ENCODE measurements around the gene NUAK2.
A peak's percentile ranks its signal among the peaks of the same experiment; 100 is the strongest.

Gene NUAK2

GRCh38 chr1:205319081-205320018 lies 2.2 kb downstream of the NUAK2 start:
- DNase-seq (ENCODE audit: low read depth in 4 of 4, low spot score in 1 of 4) = no peak

GRCh38 chr1:205318231-205318991 lies 3.1 kb downstream of the NUAK2 start:
- no peak for DNase-seq (ENCODE audit: low read depth in 4 of 4, low spot score in 1 of 4)

GRCh38 chr1:205317311-205317917 lies 4.1 kb downstream of the NUAK2 start:
- DNase-seq (ENCODE audit: low read depth in 4 of 4, low spot score in 1 of 4) = no peak

- DNase-seq (ENCODE audit: low read depth in 4 of 4, low spot score in 1 of 4) = no peak
Observed at GRCh38 chr1:205316161-205316566, 5.4 kb downstream of the NUAK2 start.

GRCh38 chr1:205315008-205315618 lies 6.4 kb downstream of the NUAK2 start:
- no peak for DNase-seq (ENCODE audit: low read depth in 4 of 4, low spot score in 1 of 4)

- peak in 1 of 4 experiments; percentile 31 for DNase-seq (ENCODE audit: low read depth in 4 of 4, low spot score in 1 of 4)
Observed at GRCh38 chr1:205313563-205314308, 7.8 kb downstream of the NUAK2 start.

GRCh38 chr1:205312866-205313562 lies 8.5 kb downstream of the NUAK2 start:
- DNase-seq (ENCODE audit: low read depth in 4 of 4, low spot score in 1 of 4) = no peak

- no peak for DNase-seq (ENCODE audit: low read depth in 4 of 4, low spot score in 1 of 4)
Observed at GRCh38 chr1:205310976-205311704, 10.4 kb downstream of the NUAK2 start.

GRCh38 chr1:205309741-205310140 lies 11.8 kb downstream of the NUAK2 start:
- DNase-seq (ENCODE audit: low read depth in 4 of 4, low spot score in 1 of 4) = no peak

- DNase-seq (ENCODE audit: low read depth in 4 of 4, low spot score in 1 of 4) = no peak
Observed at GRCh38 chr1:205306929-205307566, 14.5 kb downstream of the NUAK2 start.

GRCh38 chr1:205304695-205305070 lies 16.9 kb downstream of the NUAK2 start:
- no peak for DNase-seq (ENCODE audit: low read depth in 4 of 4, low spot score in 1 of 4)

- DNase-seq (ENCODE audit: low read depth in 4 of 4, low spot score in 1 of 4) = no peak
Observed at GRCh38 chr1:205304046-205304694, 17.4 kb downstream of the NUAK2 start.

- DNase-seq (ENCODE audit: low read depth in 4 of 4, low spot score in 1 of 4) = no peak
Observed at GRCh38 chr1:205303247-205303888, 18.2 kb downstream of the NUAK2 start.

GRCh38 chr1:205301842-205302588 lies 19.5 kb downstream of the NUAK2 start:
- DNase-seq (ENCODE audit: low read depth in 4 of 4, low spot score in 1 of 4) = no peak

GRCh38 chr1:205301205-205301821 lies 20.2 kb downstream of the NUAK2 start:
- DNase-seq (ENCODE audit: low read depth in 4 of 4, low spot score in 1 of 4) = no peak

- DNase-seq (ENCODE audit: low read depth in 4 of 4, low spot score in 1 of 4) = no peak
Observed at GRCh38 chr1:205300149-205300548, 21.4 kb downstream of the NUAK2 start.
